Vagina (tissue), 2 donors: ENCODE measurements around the gene PCSK5.

Experiments
- POLR2A ChIP-seq, 2 donors: fragments of 450-650 bp; IDR thresholded peaks; one replicate each; pipeline ENCODE4 v1.6.1; 2017; ENCODE audit warnings: antibody characterized with exemption in 2 of 2, mild to moderate bottlenecking in 2 of 2, moderate library complexity in 2 of 2
- TF ChIP-seq, protein P1 (sequence below), 3 experiments: fragments of 450-650 bp in 2 of 3; fragments of 200-600 bp in 1 of 3; sonication (generic) in 1 of 3; IDR thresholded peaks; one replicate each; pipeline ENCODE4 v1.5.1; 2017 to 2019; ENCODE audit warnings: antibody characterized with exemption in 3 of 3, mild to moderate bottlenecking in 2 of 3, moderate library complexity in 2 of 3

DNA sequence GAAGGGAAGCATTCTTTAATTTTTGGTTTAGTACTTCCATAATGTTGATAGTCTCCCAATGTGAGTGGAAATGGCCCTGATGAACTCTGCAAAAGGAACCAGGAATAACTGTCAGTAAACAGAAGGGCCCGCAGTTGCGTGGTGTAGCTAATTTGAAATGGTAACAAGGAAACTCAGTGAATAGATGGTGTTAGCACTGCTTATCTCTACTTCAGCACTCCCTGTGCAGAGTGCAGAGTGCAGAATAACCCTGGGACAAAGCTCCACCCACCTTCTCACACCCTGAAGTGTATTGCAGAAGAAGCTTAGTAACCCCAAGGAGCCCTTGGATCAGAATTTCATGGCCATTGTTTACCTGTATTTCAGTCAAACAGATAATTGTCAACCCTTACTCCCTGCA is 158.9 kb downstream of the PCSK5 start:
- TF ChIP-seq, protein P1, sequence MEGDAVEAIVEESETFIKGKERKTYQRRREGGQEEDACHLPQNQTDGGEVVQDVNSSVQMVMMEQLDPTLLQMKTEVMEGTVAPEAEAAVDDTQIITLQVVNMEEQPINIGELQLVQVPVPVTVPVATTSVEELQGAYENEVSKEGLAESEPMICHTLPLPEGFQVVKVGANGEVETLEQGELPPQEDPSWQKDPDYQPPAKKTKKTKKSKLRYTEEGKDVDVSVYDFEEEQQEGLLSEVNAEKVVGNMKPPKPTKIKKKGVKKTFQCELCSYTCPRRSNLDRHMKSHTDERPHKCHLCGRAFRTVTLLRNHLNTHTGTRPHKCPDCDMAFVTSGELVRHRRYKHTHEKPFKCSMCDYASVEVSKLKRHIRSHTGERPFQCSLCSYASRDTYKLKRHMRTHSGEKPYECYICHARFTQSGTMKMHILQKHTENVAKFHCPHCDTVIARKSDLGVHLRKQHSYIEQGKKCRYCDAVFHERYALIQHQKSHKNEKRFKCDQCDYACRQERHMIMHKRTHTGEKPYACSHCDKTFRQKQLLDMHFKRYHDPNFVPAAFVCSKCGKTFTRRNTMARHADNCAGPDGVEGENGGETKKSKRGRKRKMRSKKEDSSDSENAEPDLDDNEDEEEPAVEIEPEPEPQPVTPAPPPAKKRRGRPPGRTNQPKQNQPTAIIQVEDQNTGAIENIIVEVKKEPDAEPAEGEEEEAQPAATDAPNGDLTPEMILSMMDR (IDR thresholded peaks at IDR 0.05), result no peak
- no peak for TF ChIP-seq POLR2A (IDR thresholded peaks at IDR 0.05)
